ENCODE results near the gene FAM43B. TPM values are rescaled to one million over a fixed set of nuclear protein-coding genes. Genes with fewer than 3 reads are reported as not detected.

The FAM43B gene
- total RNA-seq, 2 experiments from 2014 or later, result not detected

- Histone ChIP-seq H3K27ac (ENCODE audit: low read depth in 1 of 2, low read length in 2 of 2) (no peak overlapping the region), H3K9me3 (ENCODE audit: control insufficient read depth in 1 of 2, insufficient read depth in 1 of 2, low read length in 2 of 2) (no peaks in the 10 kb centered on the region), H3K4me1 (ENCODE audit: insufficient read depth, low read length) (no peaks in the 10 kb centered on the region), H3K36me3 (ENCODE audit: insufficient read depth, low read length) (no peaks in the 10 kb centered on the region), H3K27me3 (ENCODE audit: control insufficient read depth in 1 of 2, insufficient read depth in 2 of 2, low read length in 2 of 2) (peaks cover 8 to 22% of the 10 kb centered on the region in 2 experiments), H3K4me3 (ENCODE audit: low read length) (no peak overlapping the region)
- peaks cover 76% of the 10 kb centered on the region for H3K27me3 Mint-ChIP-seq
- H3K27ac Mint-ChIP-seq, result no peak overlapping the region
- intact Hi-C loops (cut with DNase I, micrococcal nuclease), result no loop called here
- no peak for ATAC-seq (ENCODE audit: poor library complexity)
- no peaks in the 10 kb centered on the region for H3K36me3 Mint-ChIP-seq (ENCODE audit: low read depth)
- ChIA-PET CTCF (no interaction called here), POLR2A (no interaction called here)
- no peaks in the 10 kb centered on the region for H3K9me3 Mint-ChIP-seq
- H3K4me1 Mint-ChIP-seq (ENCODE audit: low read depth), result no peaks in the 10 kb centered on the region
- DNase-seq, result no peak
- TF ChIP-seq, protein P1, sequence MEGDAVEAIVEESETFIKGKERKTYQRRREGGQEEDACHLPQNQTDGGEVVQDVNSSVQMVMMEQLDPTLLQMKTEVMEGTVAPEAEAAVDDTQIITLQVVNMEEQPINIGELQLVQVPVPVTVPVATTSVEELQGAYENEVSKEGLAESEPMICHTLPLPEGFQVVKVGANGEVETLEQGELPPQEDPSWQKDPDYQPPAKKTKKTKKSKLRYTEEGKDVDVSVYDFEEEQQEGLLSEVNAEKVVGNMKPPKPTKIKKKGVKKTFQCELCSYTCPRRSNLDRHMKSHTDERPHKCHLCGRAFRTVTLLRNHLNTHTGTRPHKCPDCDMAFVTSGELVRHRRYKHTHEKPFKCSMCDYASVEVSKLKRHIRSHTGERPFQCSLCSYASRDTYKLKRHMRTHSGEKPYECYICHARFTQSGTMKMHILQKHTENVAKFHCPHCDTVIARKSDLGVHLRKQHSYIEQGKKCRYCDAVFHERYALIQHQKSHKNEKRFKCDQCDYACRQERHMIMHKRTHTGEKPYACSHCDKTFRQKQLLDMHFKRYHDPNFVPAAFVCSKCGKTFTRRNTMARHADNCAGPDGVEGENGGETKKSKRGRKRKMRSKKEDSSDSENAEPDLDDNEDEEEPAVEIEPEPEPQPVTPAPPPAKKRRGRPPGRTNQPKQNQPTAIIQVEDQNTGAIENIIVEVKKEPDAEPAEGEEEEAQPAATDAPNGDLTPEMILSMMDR (IDR thresholded peaks at IDR 0.05), result no peak
- no peak overlapping the region for H3K4me3 Mint-ChIP-seq
Observed at GRCh38 chr1:20530306-20530705, 22.1 kb upstream of the FAM43B start.

DNA sequence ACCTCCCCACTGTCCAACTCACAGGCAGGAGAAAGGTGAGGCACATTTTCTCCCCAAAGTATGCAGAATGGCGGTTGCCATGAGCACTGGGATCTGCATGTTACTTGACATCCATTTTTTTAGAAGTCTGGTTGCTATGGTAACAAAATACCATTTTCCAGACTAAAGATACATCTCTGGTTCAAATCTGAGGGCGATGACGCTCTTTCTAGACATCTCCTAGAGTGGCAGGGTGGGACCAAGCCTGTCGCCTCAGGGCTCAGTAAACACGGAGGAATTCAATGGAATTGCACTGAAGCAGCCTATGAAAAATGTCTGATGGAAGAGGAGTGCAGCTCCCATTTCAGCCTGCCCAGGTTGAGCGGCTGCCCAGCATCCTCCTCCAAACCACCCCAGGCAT is 21.5 kb upstream of the FAM43B start:
- ATAC-seq (ENCODE audit: poor library complexity) (no peak), DNase-seq (no peak)
- no peaks in the 10 kb centered on the region for H3K4me1 Mint-ChIP-seq (ENCODE audit: low read depth)
- Histone ChIP-seq H3K9me3 (ENCODE audit: control insufficient read depth in 1 of 2, insufficient read depth in 1 of 2, low read length in 2 of 2) (no peaks in the 10 kb centered on the region), H3K4me1 (ENCODE audit: insufficient read depth, low read length) (no peaks in the 10 kb centered on the region), H3K27ac (ENCODE audit: low read depth in 1 of 2, low read length in 2 of 2) (no peak overlapping the region), H3K36me3 (ENCODE audit: insufficient read depth, low read length) (no peaks in the 10 kb centered on the region), H3K27me3 (ENCODE audit: control insufficient read depth in 1 of 2, insufficient read depth in 2 of 2, low read length in 2 of 2) (peaks cover 11 to 22% of the 10 kb centered on the region in 2 experiments), H3K4me3 (ENCODE audit: low read length) (no peak overlapping the region)
- no peaks in the 10 kb centered on the region for H3K9me3 Mint-ChIP-seq
- no peak overlapping the region for H3K4me3 Mint-ChIP-seq
- no peak overlapping the region for H3K27ac Mint-ChIP-seq
- ChIA-PET POLR2A (no interaction called here), CTCF (no interaction called here)
- intact Hi-C loops (cut with DNase I, micrococcal nuclease), result no loop called here
- TF ChIP-seq, protein P1 (IDR thresholded peaks at IDR 0.05), result no peak
- H3K27me3 Mint-ChIP-seq, result peaks cover 81% of the 10 kb centered on the region
- no peaks in the 10 kb centered on the region for H3K36me3 Mint-ChIP-seq (ENCODE audit: low read depth)

GRCh38 chr1:20533635-20534034 is 18.7 kb upstream of the FAM43B start:
- no peak for ATAC-seq (ENCODE audit: poor library complexity)
- Histone ChIP-seq H3K27me3 (ENCODE audit: control insufficient read depth in 1 of 2, insufficient read depth in 2 of 2, low read length in 2 of 2) (peaks cover 6 to 19% of the 10 kb centered on the region in 2 experiments), H3K27ac (ENCODE audit: low read depth in 1 of 2, low read length in 2 of 2) (no peak overlapping the region), H3K4me3 (ENCODE audit: low read length) (no peak overlapping the region), H3K9me3 (ENCODE audit: control insufficient read depth in 1 of 2, insufficient read depth in 1 of 2, low read length in 2 of 2) (no peaks in the 10 kb centered on the region), H3K4me1 (ENCODE audit: insufficient read depth, low read length) (no peaks in the 10 kb centered on the region), H3K36me3 (ENCODE audit: insufficient read depth, low read length) (no peaks in the 10 kb centered on the region)
- Mint-ChIP-seq H3K36me3 (ENCODE audit: low read depth) (no peaks in the 10 kb centered on the region), H3K27ac (no peak overlapping the region), H3K4me1 (ENCODE audit: low read depth) (no peaks in the 10 kb centered on the region), H3K9me3 (no peaks in the 10 kb centered on the region), H3K27me3 (peaks cover 78% of the 10 kb centered on the region), H3K4me3 (no peak overlapping the region)
- intact Hi-C loops (cut with DNase I, micrococcal nuclease), result no loop called here
- DNase-seq, result no peak
- ChIA-PET POLR2A (no interaction called here), CTCF (no interaction called here)
- TF ChIP-seq, protein P1 (IDR thresholded peaks at IDR 0.05), result no peak

Measured in CD4-positive, alpha-beta T cell (primary cell).